ENCODE results near the gene GIGYF1.
A peak's percentile ranks its signal among the peaks of the same experiment; 100 is the strongest.
"Not testable (repeated sequence)": the region's sequence is repeated elsewhere in the genome, so short reads cannot be mapped to it uniquely, and the experiment has no call there.

GIGYF1 gene

DNA sequence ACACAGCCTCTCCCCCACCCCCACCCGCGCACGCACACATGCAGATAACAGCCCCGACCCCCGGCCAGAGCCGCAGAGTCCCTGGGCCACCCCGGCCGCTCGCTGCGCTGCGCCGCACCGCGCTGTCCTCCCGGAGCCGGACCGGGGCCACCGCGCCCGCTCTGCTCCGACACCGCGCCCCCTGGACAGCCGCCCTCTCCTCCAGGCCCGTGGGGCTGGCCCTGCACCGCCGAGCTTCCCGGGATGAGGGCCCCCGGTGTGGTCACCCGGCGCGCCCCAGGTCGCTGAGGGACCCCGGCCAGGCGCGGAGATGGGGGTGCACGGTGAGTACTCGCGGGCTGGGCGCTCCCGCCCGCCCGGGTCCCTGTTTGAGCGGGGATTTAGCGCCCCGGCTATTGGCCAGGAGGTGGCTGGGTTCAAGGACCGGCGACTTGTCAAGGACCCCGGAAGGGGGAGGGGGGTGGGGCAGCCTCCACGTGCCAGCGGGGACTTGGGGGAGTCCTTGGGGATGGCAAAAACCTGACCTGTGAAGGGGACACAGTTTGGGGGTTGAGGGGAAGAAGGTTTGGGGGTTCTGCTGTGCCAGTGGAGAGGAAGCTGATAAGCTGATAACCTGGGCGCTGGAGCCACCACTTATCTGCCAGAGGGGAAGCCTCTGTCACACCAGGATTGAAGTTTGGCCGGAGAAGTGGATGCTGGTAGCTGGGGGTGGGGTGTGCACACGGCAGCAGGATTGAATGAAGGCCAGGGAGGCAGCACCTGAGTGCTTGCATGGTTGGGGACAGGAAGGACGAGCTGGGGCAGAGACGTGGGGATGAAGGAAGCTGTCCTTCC, 26.8 kb upstream of the GIGYF1 start:
- H3K36me3 ChIP-seq (ENCODE audit: insufficient read depth, low read length), result no peaks in the 10 kb centered on the region
- peak overlapping the region; percentile 61; the same call in 1 of the 2 replicates for H3K9ac ChIP-seq (ENCODE audit: low read depth, low read length)
- H3K4me1 ChIP-seq (ENCODE audit: insufficient read depth, low read length), result no peaks in the 10 kb centered on the region; the same call in 1 of the 2 replicates
- no peaks in the 10 kb centered on the region for H3K9me3 ChIP-seq (ENCODE audit: control insufficient read depth, insufficient read depth, low read length)

DNA sequence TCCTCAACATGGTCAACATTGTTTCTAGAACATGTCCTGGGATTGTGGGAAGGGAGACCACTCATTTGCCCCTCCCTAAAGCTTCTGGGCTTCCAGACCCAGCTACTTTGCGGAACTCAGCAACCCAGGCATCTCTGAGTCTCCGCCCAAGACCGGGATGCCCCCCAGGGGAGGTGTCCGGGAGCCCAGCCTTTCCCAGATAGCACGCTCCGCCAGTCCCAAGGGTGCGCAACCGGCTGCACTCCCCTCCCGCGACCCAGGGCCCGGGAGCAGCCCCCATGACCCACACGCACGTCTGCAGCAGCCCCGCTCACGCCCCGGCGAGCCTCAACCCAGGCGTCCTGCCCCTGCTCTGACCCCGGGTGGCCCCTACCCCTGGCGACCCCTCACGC, 26.2 kb upstream of the GIGYF1 start, which contains the start of gene EPO:
EPO (plus strand) TSS at position 190 of the 392 bp plus-strand sequence. CDS start 513 bp downstream, outside the sequence.
- no peaks in the 10 kb centered on the region for H3K9me3 ChIP-seq (ENCODE audit: control insufficient read depth, insufficient read depth, low read length)
- H3K36me3 ChIP-seq (ENCODE audit: insufficient read depth, low read length), result no peaks in the 10 kb centered on the region
- no peaks in the 10 kb centered on the region for H3K4me1 ChIP-seq (ENCODE audit: insufficient read depth, low read length)
- peak within 1 kb of the TSS; percentile 61; the same call in 1 of the 2 replicates for H3K9ac ChIP-seq (ENCODE audit: low read depth, low read length)

DNA sequence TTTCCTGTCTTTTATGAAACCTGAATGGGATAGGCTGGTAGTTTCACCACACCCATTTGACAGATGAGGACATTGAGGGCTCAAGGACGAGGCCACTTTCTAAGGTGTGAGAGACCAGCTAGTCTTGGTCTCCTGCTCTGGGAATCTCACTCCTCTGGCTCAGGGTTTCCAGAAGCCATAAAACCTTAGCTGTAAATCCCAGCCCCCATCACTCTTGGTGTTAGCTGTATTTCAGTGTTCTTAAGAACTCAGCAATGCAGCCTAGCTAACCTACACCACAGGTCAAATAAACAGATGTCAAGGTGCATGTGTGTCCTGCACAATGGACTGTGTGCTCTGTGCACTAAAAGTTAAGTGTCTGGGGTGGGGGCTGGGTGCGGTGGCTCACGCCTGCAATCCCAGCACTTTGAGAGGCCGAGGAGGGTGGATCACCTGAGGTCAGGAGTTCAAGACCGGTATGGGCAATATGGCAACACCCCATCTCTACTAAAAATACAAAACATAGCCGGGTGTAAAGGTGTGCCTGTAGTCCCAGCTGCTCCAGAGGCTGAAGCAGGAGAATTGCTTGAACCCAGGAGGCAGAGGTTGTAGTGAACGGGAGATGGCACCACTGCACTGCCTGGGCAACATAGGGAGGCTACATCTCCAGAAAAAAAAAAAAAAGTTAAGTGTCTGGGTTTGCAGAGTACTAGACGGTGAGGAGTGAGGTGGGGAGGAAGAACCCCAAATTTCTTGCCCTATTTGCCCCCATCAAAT, 25.7 kb upstream of the GIGYF1 start:
- Histone ChIP-seq H3K9me3 (ENCODE audit: control insufficient read depth, insufficient read depth, low read length) (no peaks in the 10 kb centered on the region), H3K36me3 (ENCODE audit: insufficient read depth, low read length) (no peaks in the 10 kb centered on the region), H3K4me1 (ENCODE audit: insufficient read depth, low read length) (no peaks in the 10 kb centered on the region), H3K9ac (ENCODE audit: low read depth, low read length) (peak overlapping the region; percentile 61; the same call in 1 of the 2 replicates)

DNA sequence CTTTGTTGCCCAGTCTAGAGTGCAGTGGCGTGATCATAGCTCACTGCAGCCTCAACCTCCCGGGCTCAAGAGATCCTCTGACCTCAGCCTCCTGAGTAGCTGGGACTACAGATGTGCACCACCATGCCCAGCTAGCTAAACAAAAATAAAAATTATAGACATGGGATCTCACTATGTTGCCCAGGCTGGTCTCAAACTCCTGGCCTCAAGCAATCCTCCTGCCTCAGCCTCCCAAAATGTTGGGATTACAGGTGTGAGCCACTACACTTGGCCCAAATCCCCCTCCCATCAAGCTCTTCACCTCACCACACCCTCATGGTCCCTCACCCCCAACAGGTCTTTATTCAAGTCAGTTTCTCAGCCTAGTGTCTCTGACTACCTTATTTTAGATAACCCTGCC, 23.0 kb upstream of the GIGYF1 start:
- H3K9ac ChIP-seq (ENCODE audit: low read depth, low read length); H3K36me3 ChIP-seq (ENCODE audit: insufficient read depth, low read length); H3K9me3 ChIP-seq (ENCODE audit: control insufficient read depth, insufficient read depth, low read length); H3K4me1 ChIP-seq (ENCODE audit: insufficient read depth, low read length): not testable (repeated sequence)

DNA sequence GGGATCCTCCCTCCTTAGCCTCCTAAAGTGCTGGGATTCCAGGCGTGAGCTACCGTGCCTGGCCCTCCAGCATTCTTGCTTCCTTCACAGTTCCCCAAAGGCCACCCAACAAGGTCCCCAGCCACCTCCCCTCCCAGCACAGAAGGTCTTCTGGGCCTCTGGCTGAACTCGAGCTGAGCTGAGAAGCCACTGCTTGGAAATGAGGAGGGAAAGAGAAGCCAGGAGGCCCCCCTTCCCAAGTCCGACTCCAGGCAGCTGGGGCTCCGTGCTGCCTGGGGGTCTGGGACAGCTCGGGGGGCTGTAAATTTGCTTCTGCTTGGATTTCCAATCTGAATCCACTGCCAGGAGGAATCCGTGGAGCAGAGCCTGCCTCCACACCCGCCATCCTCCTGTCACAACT, 20.7 kb upstream of the GIGYF1 start:
- Histone ChIP-seq H3K9ac (ENCODE audit: low read depth, low read length) (no peak overlapping the region), H3K9me3 (ENCODE audit: control insufficient read depth, insufficient read depth, low read length) (no peaks in the 10 kb centered on the region)

DNA sequence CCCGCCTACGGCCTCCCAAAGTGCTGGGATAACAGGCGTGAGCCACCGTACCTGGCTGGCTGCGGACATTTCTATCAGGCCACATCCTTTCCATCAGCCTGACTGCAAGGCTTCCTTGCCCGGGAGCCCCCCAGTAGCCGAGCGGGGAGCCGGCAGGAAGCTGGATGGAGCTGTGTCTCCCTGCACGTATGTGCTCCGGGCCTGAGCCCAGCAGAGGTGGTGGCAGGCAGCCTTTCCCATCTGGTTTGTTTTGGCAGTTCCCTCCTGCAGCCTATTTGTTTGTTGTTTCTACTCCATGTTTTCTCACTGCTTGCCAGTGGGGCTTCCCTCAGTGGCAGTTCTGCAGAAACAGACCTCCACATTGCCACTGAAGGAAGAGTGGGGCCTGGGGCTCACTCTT, 17.3 kb upstream of the GIGYF1 start:
- H3K9ac ChIP-seq (ENCODE audit: low read depth, low read length), result no peak overlapping the region
- H3K36me3 ChIP-seq (ENCODE audit: insufficient read depth, low read length), result no peaks in the 10 kb centered on the region; the same call in 1 of the 2 replicates
- peaks cover 3% of the 10 kb centered on the region; the same call in 1 of the 2 replicates for H3K4me1 ChIP-seq (ENCODE audit: insufficient read depth, low read length)
- no peaks in the 10 kb centered on the region for H3K9me3 ChIP-seq (ENCODE audit: control insufficient read depth, insufficient read depth, low read length)

More for the DNA sequence above, 20.7 kb upstream of the GIGYF1 start:
- no peaks in the 10 kb centered on the region for H3K36me3 ChIP-seq (ENCODE audit: insufficient read depth, low read length)
- H3K4me1 ChIP-seq (ENCODE audit: insufficient read depth, low read length), result no peaks in the 10 kb centered on the region

DNA sequence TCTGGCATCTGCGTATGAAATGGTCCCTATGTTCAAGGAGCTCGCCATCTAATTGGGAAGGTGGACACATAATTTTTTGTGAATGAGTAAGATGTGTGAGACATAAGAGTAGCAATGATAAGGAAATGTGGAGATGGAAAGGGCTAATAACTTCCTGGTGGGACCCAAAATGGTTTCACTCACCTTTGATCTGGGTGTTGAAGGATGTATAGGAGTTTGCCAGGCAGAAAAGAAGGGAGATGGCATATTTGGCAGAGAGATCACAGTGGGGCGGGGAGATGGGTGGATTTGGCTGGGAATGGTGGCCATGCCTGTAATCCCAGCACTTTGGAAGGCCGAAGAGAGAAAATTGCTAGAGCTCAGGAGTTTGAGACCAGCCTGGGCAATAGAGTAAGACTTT, 16.4 kb upstream of the GIGYF1 start:
- peaks cover 3% of the 10 kb centered on the region; the same call in 1 of the 2 replicates for H3K4me1 ChIP-seq (ENCODE audit: insufficient read depth, low read length)
- H3K9me3 ChIP-seq (ENCODE audit: control insufficient read depth, insufficient read depth, low read length), result no peaks in the 10 kb centered on the region
- H3K36me3 ChIP-seq (ENCODE audit: insufficient read depth, low read length), result no peaks in the 10 kb centered on the region; the same call in 1 of the 2 replicates
- no peak overlapping the region for H3K9ac ChIP-seq (ENCODE audit: low read depth, low read length)

DNA sequence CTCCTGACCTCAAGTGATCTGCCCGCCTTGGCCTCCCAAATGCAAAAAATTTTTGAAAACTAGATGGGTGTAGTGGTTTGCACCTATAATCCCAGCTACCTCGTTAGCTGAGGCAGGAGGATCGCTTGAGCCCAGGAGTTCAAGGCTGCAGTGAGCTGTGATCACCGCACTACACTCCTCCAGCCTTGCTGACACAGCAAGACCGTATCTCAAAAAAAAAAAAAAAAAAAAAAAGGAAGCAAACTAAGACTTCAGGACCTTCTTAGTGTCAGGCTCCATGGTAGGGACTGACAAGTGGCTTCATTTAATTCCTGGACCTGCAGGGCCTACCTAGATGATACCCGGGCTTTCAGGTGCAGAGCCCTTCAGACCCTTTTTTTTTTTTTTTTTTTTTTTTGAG, 14.3 kb upstream of the GIGYF1 start:
- H3K9ac ChIP-seq (ENCODE audit: low read depth, low read length), result no peak overlapping the region

DNA sequence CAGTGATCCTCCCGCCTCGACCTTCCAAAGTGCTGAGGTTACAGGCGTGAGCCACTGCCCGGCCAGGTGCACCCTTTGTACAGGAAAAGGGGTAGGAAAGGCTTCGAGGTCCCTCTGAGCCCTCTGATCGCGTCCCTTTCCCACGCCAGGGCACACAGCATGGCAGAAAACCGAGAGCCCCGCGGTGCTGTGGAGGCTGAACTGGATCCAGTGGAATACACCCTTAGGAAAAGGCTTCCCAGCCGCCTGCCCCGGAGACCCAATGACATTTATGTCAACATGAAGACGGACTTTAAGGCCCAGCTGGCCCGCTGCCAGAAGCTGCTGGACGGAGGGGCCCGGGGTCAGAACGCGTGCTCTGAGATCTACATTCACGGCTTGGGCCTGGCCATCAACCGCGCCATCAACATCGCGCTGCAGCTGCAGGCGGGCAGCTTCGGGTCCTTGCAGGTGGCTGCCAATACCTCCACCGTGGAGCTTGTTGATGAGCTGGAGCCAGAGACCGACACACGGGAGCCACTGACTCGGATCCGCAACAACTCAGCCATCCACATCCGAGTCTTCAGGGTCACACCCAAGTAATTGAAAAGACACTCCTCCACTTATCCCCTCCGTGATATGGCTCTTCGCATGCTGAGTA, 12.7 kb upstream of the GIGYF1 start:
- H3K9me3 ChIP-seq (ENCODE audit: control insufficient read depth, insufficient read depth, low read length), result no peaks in the 10 kb centered on the region
- peaks cover 3% of the 10 kb centered on the region; the same call in 1 of the 2 replicates for H3K4me1 ChIP-seq (ENCODE audit: insufficient read depth, low read length)
- no peaks in the 10 kb centered on the region; the same call in 1 of the 2 replicates for H3K36me3 ChIP-seq (ENCODE audit: insufficient read depth, low read length)
- H3K9ac ChIP-seq (ENCODE audit: low read depth, low read length), result peak overlapping the region; percentile 87

More for the DNA sequence above, 14.3 kb upstream of the GIGYF1 start:
- H3K9me3 ChIP-seq (ENCODE audit: control insufficient read depth, insufficient read depth, low read length), result no peaks in the 10 kb centered on the region
- peaks cover 3% of the 10 kb centered on the region; the same call in 1 of the 2 replicates for H3K4me1 ChIP-seq (ENCODE audit: insufficient read depth, low read length)
- H3K36me3 ChIP-seq (ENCODE audit: insufficient read depth, low read length), result no peaks in the 10 kb centered on the region; the same call in 1 of the 2 replicates

DNA sequence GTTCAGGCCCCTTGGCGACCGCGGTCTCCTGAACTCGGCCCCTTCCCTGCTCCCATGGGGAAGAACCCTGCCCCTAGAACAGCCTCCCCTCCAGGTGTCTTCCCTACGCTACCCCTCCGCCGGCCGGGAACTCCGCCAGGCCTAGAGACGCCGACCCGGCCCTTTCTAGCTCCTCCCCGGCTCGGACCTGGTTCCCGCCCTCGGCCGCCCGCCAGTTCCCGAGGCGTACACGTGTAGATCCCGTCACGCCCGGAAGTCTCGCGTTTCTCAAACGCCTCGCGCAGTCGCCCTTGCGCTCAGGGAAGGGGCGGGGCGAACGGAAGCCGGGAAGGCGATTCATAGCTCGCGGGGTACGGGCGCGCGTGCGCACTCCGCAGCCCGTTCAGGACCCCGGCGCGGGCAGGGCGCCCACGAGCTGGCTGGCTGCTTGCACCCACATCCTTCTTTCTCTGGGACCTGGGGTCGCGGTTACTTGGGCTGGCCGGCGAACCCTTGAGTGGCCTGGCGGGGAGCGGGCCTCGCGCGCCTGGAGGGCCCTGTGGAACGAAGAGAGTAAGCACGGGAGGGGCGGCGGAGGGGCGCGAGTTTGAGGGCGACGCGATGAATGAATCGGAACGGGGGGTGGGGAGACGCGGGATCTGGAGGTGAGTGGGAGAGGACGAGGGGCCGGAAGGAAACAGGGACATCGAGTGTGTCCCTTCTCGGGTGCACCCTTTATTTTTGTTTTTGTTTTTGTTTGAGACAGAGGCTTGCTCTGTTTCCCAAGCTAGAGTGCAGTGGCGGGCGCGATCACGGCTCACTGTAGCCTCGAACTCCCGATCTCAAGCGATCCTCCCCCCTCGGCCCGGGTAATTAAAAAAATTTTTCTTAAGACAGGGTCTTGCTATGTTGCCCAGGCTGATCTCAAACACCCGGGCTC, 12.0 kb upstream of the GIGYF1 start, which contains the start of gene POP7:
POP7 (plus strand) TSS at position 369 of the 919 bp plus-strand sequence. CDS start 710 bp downstream, outside the sequence.
- Histone ChIP-seq H3K9ac (ENCODE audit: low read depth, low read length) (peak within 1 kb of the TSS; percentile 87), H3K4me1 (ENCODE audit: insufficient read depth, low read length) (peaks cover 3% of the 10 kb centered on the region; the same call in 1 of the 2 replicates), H3K9me3 (ENCODE audit: control insufficient read depth, insufficient read depth, low read length) (no peaks in the 10 kb centered on the region), H3K36me3 (ENCODE audit: insufficient read depth, low read length) (no peaks in the 10 kb centered on the region; the same call in 1 of the 2 replicates)

DNA sequence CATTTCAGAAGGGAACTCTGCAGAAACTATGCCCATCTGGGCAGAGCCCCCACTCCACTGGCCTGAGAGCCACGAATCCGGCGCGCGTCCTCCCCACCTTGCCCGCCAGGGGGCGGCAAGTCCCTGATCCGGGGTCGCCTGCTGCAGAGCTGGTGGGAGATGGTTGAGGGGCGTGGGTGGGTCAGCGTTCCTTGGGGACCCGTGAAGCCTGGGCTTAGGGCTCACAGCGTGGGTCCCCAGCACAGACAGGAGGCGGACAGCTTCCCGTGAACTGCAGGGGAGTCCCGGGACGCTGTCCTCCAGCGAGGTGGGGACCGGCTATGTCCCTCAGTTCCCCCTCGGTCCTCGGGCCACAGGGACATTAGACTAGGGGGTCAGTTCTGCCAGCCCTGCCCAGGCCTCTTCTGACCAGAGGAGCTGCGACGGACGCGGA, 11.3 kb upstream of the GIGYF1 start:
- Histone ChIP-seq H3K36me3 (ENCODE audit: insufficient read depth, low read length) (no peaks in the 10 kb centered on the region; the same call in 1 of the 2 replicates), H3K9ac (ENCODE audit: low read depth, low read length) (peak overlapping the region; percentile 87), H3K4me1 (ENCODE audit: insufficient read depth, low read length) (peaks cover 3% of the 10 kb centered on the region; the same call in 1 of the 2 replicates), H3K9me3 (ENCODE audit: control insufficient read depth, insufficient read depth, low read length) (no peaks in the 10 kb centered on the region)

DNA sequence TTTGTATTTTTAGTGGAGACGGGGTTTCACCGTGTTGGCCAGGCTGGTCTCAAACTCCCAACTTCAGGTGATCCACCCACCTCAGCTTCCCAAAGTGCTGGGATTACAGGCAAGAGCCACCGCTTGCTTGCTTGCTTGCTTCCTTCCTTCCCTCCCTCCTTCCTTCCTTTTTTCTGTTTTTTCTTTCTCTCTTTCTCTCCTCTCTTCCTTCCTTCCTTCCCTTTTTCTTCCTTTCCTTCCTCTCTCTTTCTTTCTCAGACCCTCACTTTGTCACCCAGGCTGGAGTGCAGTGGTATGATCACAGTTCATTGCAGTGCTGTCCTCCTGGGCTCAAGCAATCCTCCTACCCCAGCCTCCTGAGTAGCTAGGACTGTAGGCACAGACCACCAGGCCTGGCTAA, 7.0 kb upstream of the GIGYF1 start:
- H3K36me3 ChIP-seq (ENCODE audit: insufficient read depth, low read length); H3K4me1 ChIP-seq (ENCODE audit: insufficient read depth, low read length); H3K9ac ChIP-seq (ENCODE audit: low read depth, low read length); H3K9me3 ChIP-seq (ENCODE audit: control insufficient read depth, insufficient read depth, low read length): not testable (repeated sequence)

DNA sequence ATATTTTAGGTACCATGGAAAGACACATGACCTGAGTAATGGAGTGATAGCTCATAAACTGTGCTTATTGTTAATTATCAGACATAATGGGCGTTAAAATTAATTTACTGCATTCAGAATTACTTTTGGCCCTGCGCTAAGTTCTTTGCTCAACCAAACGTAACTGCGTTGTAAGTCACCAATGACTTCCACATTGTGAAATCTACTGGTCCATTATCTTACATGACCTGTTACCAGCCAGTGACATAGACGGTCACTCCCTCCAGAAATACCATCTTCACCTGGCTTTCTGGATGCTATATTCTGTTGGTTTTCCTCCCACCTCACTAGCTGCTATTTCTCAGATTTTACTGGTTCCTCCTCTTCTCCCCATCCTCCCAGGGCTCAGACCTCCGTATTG, 5.0 kb upstream of the GIGYF1 start:
- H3K9me3 ChIP-seq (ENCODE audit: control insufficient read depth, insufficient read depth, low read length), result no peaks in the 10 kb centered on the region
- H3K9ac ChIP-seq (ENCODE audit: low read depth, low read length), result no peak overlapping the region
- 0 out of 2 replicates have a peak, but pooled peaks cover 5% of the 10 kb centered on the region for H3K4me1 ChIP-seq (ENCODE audit: insufficient read depth, low read length)
- H3K36me3 ChIP-seq (ENCODE audit: insufficient read depth, low read length), result no peaks in the 10 kb centered on the region

All from ES-I3 (cell line).